22Rv1 (cell line): Measurements from ENCODE around the gene ACSM3.

Experiments used
- H3K27ac ChIP-seq: fragments of 450-650 bp; 2 replicates; pipeline ENCODE4 v1.5.1; 2017
- ZFX ChIP-seq: fragments of 450-650 bp; IDR thresholded peaks from 2 replicates; pipeline ENCODE4 v1.6.1; 2017; ENCODE audit warnings: antibody characterized with exemption, borderline replicate concordance
- TF ChIP-seq, protein P1 (sequence below): fragments of 450-650 bp; IDR thresholded peaks from 2 replicates; pipeline ENCODE4 v1.5.1; 2017; ENCODE audit warnings: mild to moderate bottlenecking

The ACSM3 gene

DNA sequence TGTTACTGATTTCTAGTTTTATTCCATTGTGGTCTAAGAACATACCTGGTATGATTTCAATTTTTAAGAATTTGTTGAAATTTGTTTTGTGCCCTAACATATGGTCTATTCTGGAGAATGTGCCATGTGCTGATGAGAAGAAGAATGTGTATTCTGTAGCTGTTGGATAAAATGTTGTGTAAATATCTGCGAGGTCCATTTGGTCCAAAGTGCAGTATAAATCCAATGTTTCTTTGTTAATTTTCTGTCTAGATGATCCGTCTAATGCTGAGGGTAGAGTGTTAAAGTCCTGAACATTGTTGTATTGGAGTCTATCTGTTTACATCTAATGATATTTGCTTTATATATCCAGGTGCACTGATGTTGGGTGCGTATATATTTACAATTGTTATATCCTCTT is 9.9 kb downstream of the ACSM3 start:
- no peak overlapping the region for H3K27ac ChIP-seq
- TF ChIP-seq ZFX: no peak
- TF ChIP-seq, protein P1, sequence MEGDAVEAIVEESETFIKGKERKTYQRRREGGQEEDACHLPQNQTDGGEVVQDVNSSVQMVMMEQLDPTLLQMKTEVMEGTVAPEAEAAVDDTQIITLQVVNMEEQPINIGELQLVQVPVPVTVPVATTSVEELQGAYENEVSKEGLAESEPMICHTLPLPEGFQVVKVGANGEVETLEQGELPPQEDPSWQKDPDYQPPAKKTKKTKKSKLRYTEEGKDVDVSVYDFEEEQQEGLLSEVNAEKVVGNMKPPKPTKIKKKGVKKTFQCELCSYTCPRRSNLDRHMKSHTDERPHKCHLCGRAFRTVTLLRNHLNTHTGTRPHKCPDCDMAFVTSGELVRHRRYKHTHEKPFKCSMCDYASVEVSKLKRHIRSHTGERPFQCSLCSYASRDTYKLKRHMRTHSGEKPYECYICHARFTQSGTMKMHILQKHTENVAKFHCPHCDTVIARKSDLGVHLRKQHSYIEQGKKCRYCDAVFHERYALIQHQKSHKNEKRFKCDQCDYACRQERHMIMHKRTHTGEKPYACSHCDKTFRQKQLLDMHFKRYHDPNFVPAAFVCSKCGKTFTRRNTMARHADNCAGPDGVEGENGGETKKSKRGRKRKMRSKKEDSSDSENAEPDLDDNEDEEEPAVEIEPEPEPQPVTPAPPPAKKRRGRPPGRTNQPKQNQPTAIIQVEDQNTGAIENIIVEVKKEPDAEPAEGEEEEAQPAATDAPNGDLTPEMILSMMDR: no peak

GRCh38 chr16:20774703-20775362 is 11.0 kb downstream of the ACSM3 start:
- H3K27ac ChIP-seq: no peak overlapping the region
- TF ChIP-seq ZFX: no peak
- TF ChIP-seq, protein P1: peak; percentile 86

- no peak overlapping the region for H3K27ac ChIP-seq
- TF ChIP-seq ZFX: no peak
- TF ChIP-seq, protein P1: no peak
Measured at GRCh38 chr16:20781697-20782096, 17.9 kb downstream of the ACSM3 start.

GRCh38 chr16:20782470-20782869 is 18.7 kb downstream of the ACSM3 start:
- TF ChIP-seq, protein P1: no peak
- TF ChIP-seq ZFX: no peak
- H3K27ac ChIP-seq: no peak overlapping the region

GRCh38 chr16:20784204-20784603 is 20.4 kb downstream of the ACSM3 start:
- no peak overlapping the region for H3K27ac ChIP-seq
- TF ChIP-seq ZFX: no peak
- TF ChIP-seq, protein P1: no peak

DNA sequence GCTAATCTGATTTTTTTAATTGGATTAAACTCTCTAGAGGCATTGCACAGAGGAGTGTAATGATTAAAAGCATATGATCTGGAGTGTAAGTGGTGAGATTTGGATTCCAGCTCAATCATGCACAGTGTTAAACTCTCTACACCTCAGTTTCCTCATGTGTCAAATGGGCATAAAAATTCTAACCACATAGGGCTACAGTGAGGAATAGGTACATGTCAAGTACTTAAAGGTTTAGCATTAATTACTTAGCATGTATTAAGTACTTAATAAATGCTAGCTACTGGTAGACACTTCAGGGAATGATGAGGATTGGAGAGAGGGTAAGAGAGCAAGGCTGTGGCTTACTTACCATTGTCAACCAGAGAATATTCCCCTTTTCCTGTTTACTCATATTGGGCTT is 25.3 kb downstream of the ACSM3 start:
- no peak overlapping the region for H3K27ac ChIP-seq
- TF ChIP-seq, protein P1: no peak
- TF ChIP-seq ZFX: no peak

- TF ChIP-seq ZFX: no peak
- TF ChIP-seq, protein P1: no peak
- H3K27ac ChIP-seq: no peak overlapping the region
Measured at GRCh38 chr16:20791923-20792612, 28.3 kb downstream of the ACSM3 start.
